GM19468 (cell line): Measurements from ENCODE around the gene RAB27A.
"Not testable (repeated sequence)": the region's sequence is repeated elsewhere in the genome, so short reads cannot be mapped to it uniquely, and the experiment has no call there.

Experiments used
- ATAC-seq: cut with Tn5 transposase; IDR thresholded peaks from one replicate; pipeline ENCODE4 v1.9.1; 2021; ENCODE audit warnings: mild to moderate bottlenecking, moderate library complexity, moderate number of reproducible peaks; ENCODE audit not compliant: unreplicated experiment; ENCODE audit errors: extremely low read depth

RAB27A gene

DNA sequence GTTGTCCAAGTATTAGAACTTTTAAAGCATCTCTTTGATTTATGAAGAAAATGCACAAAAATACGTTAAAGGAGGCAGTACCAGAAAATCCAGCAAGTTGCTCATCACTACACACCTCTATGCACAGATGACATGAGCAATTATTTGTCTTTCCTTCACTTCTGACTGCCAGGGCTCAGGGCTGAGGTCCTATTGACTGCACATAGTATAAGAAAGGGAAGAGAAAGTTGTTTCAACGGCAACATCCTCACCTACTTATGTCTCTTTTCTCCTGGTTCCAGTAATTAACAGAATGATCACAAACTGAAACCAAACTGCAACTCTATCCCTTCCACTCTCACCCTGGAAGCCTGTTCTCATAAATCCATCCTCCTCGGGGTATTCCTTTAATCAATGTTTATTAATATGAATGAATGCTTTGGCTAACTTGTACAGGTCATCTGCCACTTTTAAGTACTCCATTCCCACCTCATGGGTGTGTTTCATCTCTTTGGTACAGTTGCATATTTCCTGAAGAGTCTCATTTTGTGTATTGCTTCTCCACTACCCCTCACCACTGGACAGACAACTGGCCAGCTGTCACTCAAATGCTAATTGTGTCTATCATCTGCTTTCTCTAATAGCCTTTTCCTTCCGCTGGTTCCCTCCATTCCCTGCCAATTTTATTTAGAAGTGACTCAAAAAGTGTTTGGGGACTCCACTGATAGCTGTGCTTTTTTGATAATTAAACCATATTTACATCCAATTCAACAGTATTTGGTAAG, 34.5 kb downstream of the RAB27A start:
- peak; percentile 25 for ATAC-seq

GRCh38 chr15:55253580-55253979, 36.0 kb downstream of the RAB27A start:
- no peak for ATAC-seq

DNA sequence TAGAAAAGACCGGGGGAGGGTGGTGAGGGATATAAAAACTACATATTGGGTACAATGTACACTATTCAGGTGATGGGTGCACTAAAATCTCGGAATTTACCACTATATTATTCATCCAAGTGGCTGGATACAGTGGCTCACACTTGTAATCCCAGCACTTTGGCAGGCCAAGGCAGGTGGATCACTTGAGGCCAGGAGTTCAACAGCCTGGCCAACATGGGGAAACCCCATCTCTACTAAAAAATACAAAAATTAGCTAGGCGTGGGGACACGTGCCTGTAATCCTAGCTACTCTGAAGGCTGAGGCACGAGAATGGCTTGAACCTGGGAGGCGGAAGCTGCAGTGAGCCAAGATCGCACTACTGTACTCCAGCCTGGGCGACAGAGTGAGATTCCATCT, 37.4 kb downstream of the RAB27A start:
- not testable (repeated sequence) for ATAC-seq

- ATAC-seq = no peak
Observed at GRCh38 chr15:55250941-55251340, 38.7 kb downstream of the RAB27A start.

- ATAC-seq = no peak
Observed at GRCh38 chr15:55250392-55250791, 39.2 kb downstream of the RAB27A start.

DNA sequence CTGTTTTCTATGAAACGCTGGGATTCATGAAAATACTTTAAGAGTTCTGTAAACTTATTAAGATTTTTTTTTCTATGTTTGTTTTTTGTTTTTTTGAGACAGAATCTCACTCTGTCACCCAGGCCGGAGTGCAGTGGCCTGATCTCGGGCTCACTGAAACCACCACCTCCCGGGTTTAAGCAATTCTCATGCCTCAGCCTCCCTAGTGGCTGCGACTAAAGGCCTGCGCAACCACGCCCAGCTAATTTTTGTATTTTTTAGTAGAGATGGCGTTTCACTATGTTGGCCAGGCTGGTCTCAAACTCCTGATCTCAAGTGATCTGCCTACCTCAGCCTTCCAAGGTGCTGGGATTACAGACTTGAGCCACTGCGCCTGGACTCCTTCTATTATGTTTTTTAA, 39.7 kb downstream of the RAB27A start:
- ATAC-seq = not testable (repeated sequence)

DNA sequence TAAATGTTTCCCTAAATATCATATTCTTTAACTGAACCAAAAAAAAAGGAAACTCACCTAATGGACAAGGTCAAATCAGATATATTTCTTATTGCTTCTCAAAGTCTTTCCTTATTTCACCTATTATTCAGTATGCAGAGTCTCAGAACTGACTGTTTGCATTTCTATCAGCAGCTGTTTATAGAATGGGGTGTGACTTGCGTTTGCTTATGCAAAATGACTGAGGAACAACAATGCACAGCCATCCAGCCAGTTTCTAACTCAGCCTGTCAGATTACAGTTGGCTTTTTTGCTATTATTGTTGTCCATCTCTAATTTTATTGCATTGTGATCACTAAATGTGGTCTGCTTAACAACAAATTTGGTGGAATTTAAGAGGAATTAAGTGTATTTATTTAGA, 40.7 kb downstream of the RAB27A start:
- ATAC-seq = no peak

DNA sequence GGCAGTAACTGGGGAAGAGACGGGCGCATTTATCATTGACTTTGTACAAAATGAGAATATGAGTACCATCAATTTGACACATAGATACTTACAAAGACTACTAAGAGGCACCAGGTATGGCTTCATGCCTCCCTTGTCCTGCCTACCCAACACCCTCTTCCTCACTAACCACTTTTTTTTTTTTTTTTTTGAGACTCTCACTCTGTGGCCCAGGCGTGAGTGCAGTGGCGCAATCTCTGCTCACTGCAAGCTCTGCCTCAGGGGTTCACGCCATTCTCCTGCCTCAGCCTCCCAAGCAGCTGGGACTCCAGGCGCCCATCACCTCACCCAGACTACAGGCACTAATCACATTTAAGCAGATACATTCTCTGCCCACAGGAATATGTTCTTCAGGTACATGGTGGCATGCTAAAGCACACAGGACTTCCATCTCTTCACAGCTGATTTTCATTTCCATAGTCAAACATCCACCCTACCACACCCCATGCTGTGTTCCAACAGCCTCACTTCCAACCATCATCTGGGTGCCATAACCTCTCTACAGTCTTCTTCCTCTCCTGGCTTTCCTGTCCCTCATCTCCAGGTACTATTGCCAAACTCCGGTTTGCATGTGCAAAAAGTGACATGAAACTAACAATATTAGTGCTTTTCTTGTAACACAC, 41.7 kb downstream of the RAB27A start:
- ATAC-seq = no peak

DNA sequence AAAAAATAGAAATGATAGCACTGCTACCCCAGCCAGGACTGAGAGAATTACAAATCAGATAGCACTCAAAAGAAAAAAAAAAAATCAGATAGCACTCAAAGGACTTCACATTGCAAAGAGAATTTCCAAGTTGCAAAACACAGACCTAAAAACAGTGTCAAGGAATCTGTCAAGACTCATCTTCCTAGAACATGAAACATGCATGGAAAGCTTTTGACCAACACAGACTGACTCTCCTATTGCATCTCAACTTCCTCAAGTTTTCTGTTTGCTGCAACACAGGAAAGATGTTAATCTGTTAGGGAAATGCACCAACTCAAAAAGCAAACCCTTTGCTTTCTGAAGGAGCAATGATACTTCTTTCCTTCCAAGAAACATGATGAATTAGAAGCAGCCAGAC, 42.3 kb downstream of the RAB27A start:
- ATAC-seq = no peak

- ATAC-seq = no peak
Observed at GRCh38 chr15:55246567-55246966, 43.0 kb downstream of the RAB27A start.

GRCh38 chr15:55245059-55245458, 44.6 kb downstream of the RAB27A start:
- no peak for ATAC-seq

GRCh38 chr15:55241891-55242290, 47.7 kb downstream of the RAB27A start:
- no peak for ATAC-seq

- no peak for ATAC-seq
Observed at GRCh38 chr15:55241186-55241585, 48.4 kb downstream of the RAB27A start.

DNA sequence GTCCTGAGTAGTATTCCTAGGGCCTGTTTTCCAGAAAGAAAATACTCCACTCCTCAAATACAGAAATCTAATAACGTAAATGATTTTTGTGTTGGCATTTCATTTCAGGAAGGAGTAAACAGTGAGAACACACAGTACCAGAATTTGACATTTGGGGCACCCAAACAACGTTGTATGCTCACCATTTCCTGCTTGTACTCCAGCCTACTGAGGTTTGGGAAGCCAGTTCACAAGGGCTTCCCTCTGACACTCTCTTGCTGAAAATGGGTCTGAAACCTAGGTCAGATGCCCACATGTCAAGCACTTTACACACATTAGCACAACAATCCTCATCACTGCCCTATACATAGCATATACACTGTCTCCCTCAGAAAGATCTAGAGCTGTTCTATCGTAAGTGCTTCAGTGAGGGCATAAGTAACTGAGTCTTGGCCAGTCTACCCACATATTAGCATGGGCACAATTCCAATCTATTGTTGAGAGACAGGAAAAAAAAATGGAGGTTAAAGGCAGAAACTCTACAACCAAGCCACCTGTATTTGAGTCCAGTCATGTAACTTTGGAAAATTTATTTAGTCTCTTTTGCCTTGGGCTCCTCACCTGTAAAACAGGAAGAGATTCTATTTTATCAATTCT, 49.4 kb downstream of the RAB27A start:
- no peak for ATAC-seq

DNA sequence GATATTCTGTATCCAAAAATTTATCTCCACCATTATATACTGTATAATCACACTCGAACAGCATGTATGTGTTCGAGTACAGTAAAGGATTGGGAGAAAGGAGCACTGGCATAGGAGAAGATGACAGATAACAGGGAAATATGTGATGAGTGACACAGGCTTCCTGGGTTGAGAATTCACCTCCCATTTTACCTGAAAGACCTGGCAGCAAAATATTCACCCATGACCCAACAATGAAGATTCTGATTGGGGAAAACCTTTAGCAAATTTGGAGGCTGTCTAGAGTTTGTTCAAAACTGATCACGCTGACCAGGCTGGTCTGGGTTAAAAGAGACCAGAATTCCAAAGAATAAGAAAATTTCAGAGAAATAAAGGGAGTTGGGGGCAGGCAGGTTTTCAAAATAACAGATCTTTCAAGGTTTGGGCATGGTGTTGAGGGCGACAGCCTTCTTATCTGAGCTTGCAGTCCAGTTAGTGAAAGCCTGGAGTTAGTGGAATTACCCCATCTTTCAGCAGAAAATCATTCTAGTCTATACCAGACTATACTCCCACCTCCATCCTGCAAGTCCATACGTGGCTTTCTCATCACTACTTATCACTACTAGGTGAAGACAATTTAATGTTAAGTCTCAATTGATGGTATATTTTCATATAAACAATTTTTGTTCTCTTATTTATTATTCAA, 50.0 kb downstream of the RAB27A start:
- no peak for ATAC-seq

DNA sequence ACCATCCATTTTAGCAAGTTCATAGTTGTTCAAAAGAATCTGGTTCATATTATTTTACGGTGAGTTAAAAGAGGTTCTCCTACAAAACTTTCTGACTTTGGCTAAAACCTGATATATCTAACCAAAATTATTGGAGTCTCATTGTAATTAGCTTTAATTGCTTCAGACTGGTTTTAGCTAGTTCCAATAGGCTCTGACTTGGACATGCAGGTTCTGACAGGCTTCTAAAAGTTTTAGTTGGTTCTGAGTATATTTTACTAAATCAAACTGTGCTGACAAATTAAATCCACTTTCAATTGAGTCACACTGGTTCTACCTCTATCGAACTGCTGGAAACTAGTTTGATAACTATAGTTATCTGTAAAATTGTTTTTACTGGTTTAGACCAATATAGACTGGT, 50.7 kb downstream of the RAB27A start:
- ATAC-seq = no peak

- no peak for ATAC-seq
Observed at GRCh38 chr15:55237219-55238130, 52.1 kb downstream of the RAB27A start.

- ATAC-seq = no peak
Observed at GRCh38 chr15:55235546-55236036, 54.0 kb downstream of the RAB27A start.

GRCh38 chr15:55234800-55235104, 54.9 kb downstream of the RAB27A start:
- ATAC-seq = no peak
